ENCODE results near the gene CD8A.
"Not testable (repeated sequence)": the region's sequence is repeated elsewhere in the genome, so short reads cannot be mapped to it uniquely, and the experiment has no call there.

Gene CD8A

GRCh38 chr2:86747711-86748639 lies 42.7 kb downstream of the CD8A start:
- DNase-seq (ENCODE audit: low read depth) = peak; percentile 64
- no peak overlapping the region for H3K4me3 ChIP-seq (ENCODE audit: low read depth, low read length)

- H3K4me3 ChIP-seq (ENCODE audit: low read depth, low read length) = no peak overlapping the region
- no peak for DNase-seq (ENCODE audit: low read depth)
Measured at GRCh38 chr2:86746939-86747338, 43.8 kb downstream of the CD8A start.

- H3K4me3 ChIP-seq (ENCODE audit: low read depth, low read length) = no peak overlapping the region
- no peak for DNase-seq (ENCODE audit: low read depth)
Measured at GRCh38 chr2:86744152-86744551, 46.6 kb downstream of the CD8A start.

- not testable (repeated sequence) for DNase-seq (ENCODE audit: low read depth); H3K4me3 ChIP-seq (ENCODE audit: low read depth, low read length)
Measured at GRCh38 chr2:86741889-86742498, 48.7 kb downstream of the CD8A start.

GRCh38 chr2:86739889-86740288 lies 50.8 kb downstream of the CD8A start:
- not testable (repeated sequence) for DNase-seq (ENCODE audit: low read depth); H3K4me3 ChIP-seq (ENCODE audit: low read depth, low read length)

- H3K4me3 ChIP-seq (ENCODE audit: low read depth, low read length); DNase-seq (ENCODE audit: low read depth): not testable (repeated sequence)
Measured at GRCh38 chr2:86739485-86739884, 51.2 kb downstream of the CD8A start.

GRCh38 chr2:86734896-86735295 lies 55.8 kb downstream of the CD8A start:
- not testable (repeated sequence) for DNase-seq (ENCODE audit: low read depth); H3K4me3 ChIP-seq (ENCODE audit: low read depth, low read length)
